ENCODE data around the gene KRT78.

The KRT78 gene

GRCh38 chr12:52810554-52810953 lies 38.2 kb downstream of the KRT78 start:
- no peak overlapping the region for H3K27ac ChIP-seq

GRCh38 chr12:52809166-52809565 lies 39.6 kb downstream of the KRT78 start:
- TF ChIP-seq CTCF (conservative IDR thresholded peaks at IDR 0.05) = no peak
- H3K27ac ChIP-seq = no peak overlapping the region

More at GRCh38 chr12:52810554-52810953, 38.2 kb downstream of the KRT78 start:
- no peak for TF ChIP-seq CTCF (conservative IDR thresholded peaks at IDR 0.05)

- TF ChIP-seq CTCF (conservative IDR thresholded peaks at IDR 0.05) = no peak
- no peak overlapping the region for H3K27ac ChIP-seq
Observed at GRCh38 chr12:52808573-52809160, 40.1 kb downstream of the KRT78 start.

- no peak overlapping the region for H3K27ac ChIP-seq
- no peak for TF ChIP-seq CTCF (conservative IDR thresholded peaks at IDR 0.05)
Observed at GRCh38 chr12:52807544-52808470, 41.0 kb downstream of the KRT78 start.

- H3K27ac ChIP-seq = no peak overlapping the region
- TF ChIP-seq CTCF (conservative IDR thresholded peaks at IDR 0.05) = no peak
Observed at GRCh38 chr12:52806821-52807543, 41.8 kb downstream of the KRT78 start.

- TF ChIP-seq CTCF (conservative IDR thresholded peaks at IDR 0.05) = no peak
- no peak overlapping the region for H3K27ac ChIP-seq
Observed at GRCh38 chr12:52806169-52806811, 42.5 kb downstream of the KRT78 start.

- no peak for TF ChIP-seq CTCF (conservative IDR thresholded peaks at IDR 0.05)
- no peak overlapping the region for H3K27ac ChIP-seq
Observed at GRCh38 chr12:52805739-52806138, 43.1 kb downstream of the KRT78 start.
